GM12874 (cell line): ENCODE measurements around the gene GPR107.

Experiments used
- CTCF ChIP-seq: IDR thresholded peaks from 2 replicates; pipeline ENCODE4 v1.5.1; 2011; ENCODE audit warnings: low read depth, mild to moderate bottlenecking, control low read depth, low read length, moderate library complexity; ENCODE audit not compliant: insufficient read depth

GPR107 gene

GRCh38 chr9:130149031-130149430 is 95.3 kb downstream of the GPR107 start:
- no peak for TF ChIP-seq CTCF

- no peak for TF ChIP-seq CTCF
Observed at GRCh38 chr9:130149654-130150286, 96.1 kb downstream of the GPR107 start.

GRCh38 chr9:130150779-130151382 is 97.2 kb downstream of the GPR107 start:
- TF ChIP-seq CTCF, result no peak

DNA sequence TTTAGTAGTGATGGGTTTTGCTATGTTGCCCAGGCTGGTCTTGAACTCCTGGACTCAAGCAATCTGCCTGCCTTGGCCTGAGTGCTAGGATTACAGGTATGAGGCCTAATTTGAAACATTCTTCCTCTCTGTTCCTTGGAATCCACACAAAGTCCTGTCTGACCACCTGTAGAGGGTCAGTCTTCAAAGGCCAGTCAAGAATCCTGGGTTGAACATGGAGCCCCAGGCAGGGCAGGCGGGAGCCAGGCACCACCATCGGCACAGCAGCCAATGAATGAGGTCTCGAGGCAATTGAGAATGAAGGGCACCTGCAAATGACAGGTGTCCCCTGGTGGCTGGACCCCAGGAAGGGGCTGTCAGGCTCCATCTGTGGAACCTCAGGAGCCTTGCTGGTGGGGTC is 101.1 kb downstream of the GPR107 start:
- no peak for TF ChIP-seq CTCF

DNA sequence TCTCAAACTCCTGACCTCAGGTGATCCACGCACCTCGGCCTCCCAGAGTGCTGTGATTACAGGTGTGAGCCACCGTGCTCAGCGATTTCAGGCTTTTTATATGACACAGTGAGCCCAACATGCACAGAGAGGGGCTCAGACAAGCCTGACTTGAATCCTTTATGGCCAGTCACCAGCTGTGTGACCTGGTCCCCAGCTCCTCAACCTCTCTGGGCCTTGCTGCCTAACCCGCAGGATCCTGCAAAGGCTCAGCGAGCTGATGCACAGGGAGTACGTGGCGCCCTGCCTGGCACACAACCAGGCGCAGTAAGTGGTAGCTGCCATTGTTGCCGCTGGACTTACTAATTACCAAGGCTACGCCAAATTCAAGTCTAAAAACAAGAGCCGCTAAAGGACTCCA is 101.9 kb downstream of the GPR107 start:
- no peak for TF ChIP-seq CTCF

- no peak for TF ChIP-seq CTCF
Observed at GRCh38 chr9:130156672-130157071, 103.0 kb downstream of the GPR107 start.

DNA sequence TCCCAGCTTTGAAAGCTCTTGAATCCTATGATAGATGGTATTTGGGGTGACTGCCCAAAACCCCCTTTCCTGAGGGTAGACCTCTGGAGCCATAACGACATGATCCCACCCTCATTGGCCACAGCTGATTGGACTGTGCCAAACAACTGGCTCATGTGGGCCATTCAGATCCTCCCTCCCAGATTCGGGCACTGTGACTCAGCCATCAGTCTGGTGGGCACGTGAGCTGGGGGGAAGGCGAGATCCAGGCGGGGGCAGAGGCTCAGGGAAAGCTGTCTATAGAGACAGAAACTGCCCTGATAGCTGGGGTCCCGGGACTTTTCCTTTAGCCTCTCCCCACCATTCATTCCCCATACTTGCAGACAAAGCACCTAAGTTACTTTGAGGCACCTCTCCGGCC is 103.4 kb downstream of the GPR107 start:
- no peak for TF ChIP-seq CTCF
